SK-N-SH (cell line): ENCODE results near the gene OR56B4. TPM values are rescaled to one million over a fixed set of nuclear protein-coding genes. Genes with fewer than 3 reads are reported as not detected.

Experiments used
- CTCF ChIA-PET: fragments of 300-600, 350-600 bp; formaldehyde crosslinking; extraction: SDS; loops from one replicate; lab custom pipeline; 2021; lab: Yijun Ruan, JAX
- POLR2A ChIA-PET: fragments of 350-600 bp; sonication (Branson Sonifier 250); formaldehyde crosslinking; extraction: SDS; loops from one replicate; lab custom pipeline; 2020; ENCODE audit warnings: antibody characterized with exemption, inconsistent platforms; lab: Yijun Ruan, JAX
- DNase-seq: peaks from one replicate; pipeline ENCODE4 v3.0.0; 2012
- H2AFZ ChIP-seq: fragments of 200-600 bp; sonication (generic); 2 replicates; pipeline ENCODE4 v1.8.1; 2016; ENCODE audit warnings: antibody characterized with exemption, mild to moderate bottlenecking, low read depth
- H3F3A ChIP-seq: fragments of 200-600 bp; sonication (generic); replicated peaks from 2 replicates; pipeline ENCODE3; 2016; ENCODE audit warnings: antibody characterized with exemption, mild to moderate bottlenecking; ENCODE audit not compliant: insufficient read depth
- H3K27ac ChIP-seq, 2 experiments: fragments of 200-500 bp in 1 of 2; fragments of 200-600 bp in 1 of 2; sonication (Bioruptor generic) in 1 of 2; sonication (generic), shearing (Covaris generic) in 1 of 2; 2 replicates each; pipeline versions ENCODE4 v1.5.1 to v1.6.1; 2014 to 2016; ENCODE audit warnings: low read depth in 2 of 2, inconsistent platforms in 1 of 2, low read length in 1 of 2, mild to moderate bottlenecking in 1 of 2, mixed read lengths in 1 of 2
- H3K27me3 ChIP-seq: fragments of 200-600 bp; sonication (generic), shearing (Covaris generic); 2 replicates; pipeline ENCODE4 v1.6.1; 2016; ENCODE audit warnings: mixed run types; ENCODE audit not compliant: insufficient read depth
- H3K36me3 ChIP-seq, 2 experiments: fragments of 200-500 bp in 1 of 2; fragments of 200-600 bp in 1 of 2; sonication (Bioruptor generic) in 1 of 2; sonication (generic) in 1 of 2; replicated peaks in 1 of 2; 2 replicates each; pipeline versions ENCODE3 to v1.5.1; 2014 to 2016; ENCODE audit warnings: low read length in 1 of 2, mild to moderate bottlenecking in 1 of 2; ENCODE audit not compliant: insufficient read depth in 2 of 2, control insufficient read depth in 1 of 2
- H3K4me1 ChIP-seq, 2 experiments: fragments of 200-500 bp in 1 of 2; fragments of 200-600 bp in 1 of 2; sonication (Bioruptor generic) in 1 of 2; sonication (generic), shearing (Covaris generic) in 1 of 2; 2 replicates each; pipeline versions ENCODE4 v1.5.1 to v1.6.1; 2014 to 2016; ENCODE audit warnings: low read depth in 1 of 2, low read length in 1 of 2, mixed run types in 1 of 2; ENCODE audit not compliant: insufficient read depth in 2 of 2, control insufficient read depth in 1 of 2
- H3K4me2 ChIP-seq: fragments of 200-600 bp; sonication (generic), shearing (Covaris generic); 2 replicates; pipeline ENCODE4 v1.6.1; 2017; ENCODE audit warnings: mixed run types
- H3K4me3 ChIP-seq, 2 experiments: fragments of 200-500 bp in 1 of 2; fragments of 200-600 bp in 1 of 2; sonication (Bioruptor generic) in 1 of 2; sonication (generic), shearing (Covaris generic) in 1 of 2; 2 replicates each; pipeline versions ENCODE4 v1.5.1 to v1.8.1; 2014 to 2016; ENCODE audit warnings: low read depth in 2 of 2, inconsistent platforms in 1 of 2, low read length in 1 of 2, mild to moderate bottlenecking in 1 of 2, mixed read lengths in 1 of 2, moderate library complexity in 1 of 2
- H3K79me2 ChIP-seq: fragments of 200-600 bp; sonication (generic); 2 replicates; pipeline ENCODE4 v1.8.1; 2017; ENCODE audit warnings: mild to moderate bottlenecking; ENCODE audit not compliant: insufficient read depth
- H3K9ac ChIP-seq: fragments of 200-600 bp; sonication (generic); 2 replicates; pipeline ENCODE4 v1.6.1; 2017; ENCODE audit warnings: mixed run types
- H3K9me2 ChIP-seq: fragments of 200-600 bp; sonication (generic); 2 replicates; pipeline ENCODE4 v1.6.1; 2017; ENCODE audit warnings: mixed run types
- H3K9me3 ChIP-seq: fragments of 200-600 bp; sonication (generic); 2 replicates; pipeline ENCODE4 v1.6.1; 2017; ENCODE audit warnings: mixed run types, mild to moderate bottlenecking, moderate library complexity
- H4K20me1 ChIP-seq: fragments of 200-600 bp; sonication (generic); 2 replicates; pipeline ENCODE4 v1.6.1; 2017; ENCODE audit warnings: mild to moderate bottlenecking, mixed run types; ENCODE audit not compliant: insufficient read depth
- CHD2 ChIP-seq: fragments of 150-350 bp; IDR thresholded peaks from 2 replicates; pipeline ENCODE4 v1.6.1; 2018; ENCODE audit warnings: low read length; ENCODE audit not compliant: partially characterized antibody
- ELF1 ChIP-seq: IDR thresholded peaks from 2 replicates; pipeline ENCODE4 v1.4.0; 2012
- EP300 ChIP-seq, 2 experiments: IDR thresholded peaks; 2 replicates each; pipeline versions ENCODE4 v1.4.0 to v1.6.1; 2012; ENCODE audit warnings: borderline replicate concordance in 1 of 2, low read depth in 1 of 2, low read length in 1 of 2
- EZH2phosphoT487 ChIP-seq: fragments of 200-600 bp; sonication (generic); IDR thresholded peaks from 2 replicates; pipeline ENCODE4 v1.6.1; 2017; ENCODE audit warnings: low read depth, mixed run types, mild to moderate bottlenecking, antibody characterized with exemption, moderate library complexity, borderline replicate concordance
- FOSL2 ChIP-seq: IDR thresholded peaks from 2 replicates; pipeline ENCODE4 v1.4.0; 2012; ENCODE audit warnings: low read depth, mild to moderate bottlenecking, moderate library complexity, borderline replicate concordance
- FOXJ3 ChIP-seq: sonication (generic); formaldehyde crosslinking; IDR thresholded peaks from 2 replicates; pipeline ENCODE4 v1.5.1; 2020; ENCODE audit warnings: mild to moderate bottlenecking, missing genetic modification reagents
- FOXM1 ChIP-seq: IDR thresholded peaks from 2 replicates; pipeline ENCODE4 v1.4.0; 2012; ENCODE audit warnings: low read depth, mild to moderate bottlenecking
- GATA2 ChIP-seq: sonication (generic); formaldehyde crosslinking; IDR thresholded peaks from 2 replicates; pipeline ENCODE4 v1.5.0; 2020; ENCODE audit warnings: mild to moderate bottlenecking, missing genetic modification reagents
- IRF3 ChIP-seq: fragments of 150-350 bp; IDR thresholded peaks from 2 replicates; pipeline ENCODE4 v1.6.1; 2016; ENCODE audit warnings: mild to moderate bottlenecking, low read depth, low read length
- JUND ChIP-seq: IDR thresholded peaks from 2 replicates; pipeline ENCODE4 v1.4.0; 2012
- MEF2A ChIP-seq: IDR thresholded peaks from 2 replicates; pipeline ENCODE4 v1.4.0; 2012; ENCODE audit warnings: low read depth, borderline replicate concordance
- MXI1 ChIP-seq: IDR thresholded peaks from 2 replicates; pipeline ENCODE4 v1.6.1; 2012; ENCODE audit warnings: mild to moderate bottlenecking, low read depth, low read length, improper control_type of control experiment
- NFIC ChIP-seq: IDR thresholded peaks from 2 replicates; pipeline ENCODE4 v1.4.0; 2012; ENCODE audit warnings: borderline replicate concordance
- NRF1 ChIP-seq: IDR thresholded peaks from 2 replicates; pipeline ENCODE4 v1.6.1; 2012; ENCODE audit warnings: low read depth, mild to moderate bottlenecking, low read length
- PBX3 ChIP-seq: IDR thresholded peaks from 2 replicates; pipeline ENCODE4; 2012
- POLR2AphosphoS5 ChIP-seq: IDR thresholded peaks from 2 replicates; pipeline ENCODE4 v1.6.1; 2012; ENCODE audit warnings: low read depth, low read length
- RAD21 ChIP-seq: IDR thresholded peaks from 2 replicates; pipeline ENCODE4 v1.6.1; 2012; ENCODE audit warnings: mild to moderate bottlenecking, low read length
- SIN3A ChIP-seq: IDR thresholded peaks from 2 replicates; pipeline ENCODE4 v1.6.1; 2012; ENCODE audit warnings: low read depth, mild to moderate bottlenecking, low read length, moderate library complexity, borderline replicate concordance
- SMC3 ChIP-seq: IDR thresholded peaks from 2 replicates; pipeline ENCODE4 v1.6.1; 2012; ENCODE audit warnings: low read depth, low read length, improper control_type of control experiment
- TCF12 ChIP-seq: IDR thresholded peaks from 2 replicates; pipeline ENCODE4 v1.4.0; 2012
- YY1 ChIP-seq: IDR thresholded peaks from 2 replicates; pipeline ENCODE4 v1.4.0; 2012; ENCODE audit warnings: low read depth, mild to moderate bottlenecking
- ZBTB33 ChIP-seq: IDR thresholded peaks from 2 replicates; pipeline ENCODE4 v1.4.0; 2012; ENCODE audit warnings: low read depth, borderline replicate concordance
- WGBS: methylation state at CpG from one replicate; pipeline ENCODE4 v1.1.6; 2017; ENCODE audit warnings: low lambda C conversion rate; 5-methylcytosine and 5-hydroxymethylcytosine counted together
- polyA plus RNA-seq, 3 experiments: library from polyadenylated mRNA; depleted of rRNA; stranded (reverse); fragments of >200 nt; gene quantifications; 2 replicates each; pipeline ENCODE4 v1.2.3, GENCODE V29; 2012
- TF ChIP-seq, protein P1 (sequence below): fragments of 200-600 bp; sonication (generic); IDR thresholded peaks from 2 replicates; pipeline ENCODE4 v1.6.1; 2017; ENCODE audit warnings: antibody characterized with exemption, mild to moderate bottlenecking, moderate library complexity
- TF ChIP-seq, protein P2 (sequence below): IDR thresholded peaks from 2 replicates; pipeline ENCODE4 v1.4.0; 2012; ENCODE audit warnings: low read depth

The OR56B4 gene
- polyA plus RNA-seq, 1 of the 3 experiments (the other 2 are of a cell fraction): not detected

- Histone ChIP-seq H3K27me3 (no peaks in the 10 kb centered on the region), H3K4me2 (no peak overlapping the region), H3F3A (no peaks in the 10 kb centered on the region), H3K4me1 (no peaks in the 10 kb centered on the region), H3K9me2 (no peaks in the 10 kb centered on the region), H2AFZ (no peak overlapping the region), H3K79me2 (no peaks in the 10 kb centered on the region), H3K36me3 (no peaks in the 10 kb centered on the region), H3K27ac (no peak overlapping the region), H4K20me1 (no peaks in the 10 kb centered on the region), H3K4me3 (no peak overlapping the region), H3K9ac (no peak overlapping the region), H3K9me3 (no peaks in the 10 kb centered on the region)
- ChIA-PET POLR2A (no interaction called here), CTCF (no interaction called here)
- TF ChIP-seq SIN3A: no peak
- no peak for TF ChIP-seq POLR2AphosphoS5
- no peak for TF ChIP-seq YY1
- no peak for TF ChIP-seq GATA2 (CRISPR knock-in tag)
- no peak for TF ChIP-seq JUND
- no peak for TF ChIP-seq ZBTB33
- no peak for TF ChIP-seq MEF2A
- TF ChIP-seq NRF1: no peak
- no peak for TF ChIP-seq FOXJ3 (CRISPR knock-in tag)
- TF ChIP-seq RAD21: no peak
- TF ChIP-seq CHD2: no peak
- no peak for TF ChIP-seq FOXM1
- no peak for TF ChIP-seq FOSL2
- TF ChIP-seq IRF3: no peak
- 0% methylated on average over 2 of the region's 2 CpGs for WGBS
- DNase-seq: no peak
Measured at GRCh38 chr11:6111673-6112072, 4.2 kb downstream of the OR56B4 start.

DNA sequence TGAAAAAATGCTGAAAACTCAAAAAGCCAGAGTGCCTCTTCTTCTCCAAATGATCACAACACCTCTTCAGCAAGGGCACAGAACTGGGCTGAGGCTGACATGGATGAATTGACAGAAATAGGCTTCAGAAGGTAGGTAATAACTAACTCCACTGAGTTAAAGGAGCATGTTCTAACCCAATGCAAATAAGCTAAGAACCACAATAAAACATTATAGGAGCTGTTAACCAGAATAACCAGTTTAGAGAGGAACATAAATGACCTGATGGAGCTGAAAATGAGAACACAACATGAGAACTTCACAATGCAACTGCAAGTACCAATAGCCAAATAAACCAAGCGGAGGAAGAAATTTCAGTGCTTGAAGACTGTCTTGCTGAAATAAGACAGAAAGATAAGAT lies 9.2 kb downstream of the OR56B4 start:
- ChIA-PET CTCF (interaction anchor here (1.2 kb wide), 1 partner anchor 18 kb away, joined by 3 read pairs; no protein-coding TSS in a partner anchor), POLR2A (no interaction called here)
- no peaks in the 10 kb centered on the region for H3K9me2 ChIP-seq
- no peaks in the 10 kb centered on the region for H3K27me3 ChIP-seq
- no peaks in the 10 kb centered on the region for H3K4me1 ChIP-seq
- no peaks in the 10 kb centered on the region for H3K9me3 ChIP-seq
- no peaks in the 10 kb centered on the region for H3K36me3 ChIP-seq
- WGBS: 33% methylated on average over 1 of the region's 1 CpG
- H3K9ac ChIP-seq: no peak overlapping the region
- no peaks in the 10 kb centered on the region for H3F3A ChIP-seq
- H2AFZ ChIP-seq: no peak overlapping the region
- H3K4me3 ChIP-seq: no peak overlapping the region
- no peaks in the 10 kb centered on the region for H3K79me2 ChIP-seq
- no peak overlapping the region for H3K27ac ChIP-seq
- DNase-seq: no peak
- no peaks in the 10 kb centered on the region for H4K20me1 ChIP-seq
- H3K4me2 ChIP-seq: no peak overlapping the region
- TF ChIP-seq SMC3 (no peak), YY1 (no peak), RAD21 (no peak), FOXJ3 (CRISPR knock-in tag) (no peak), MXI1 (no peak), NFIC (no peak), PBX3 (no peak), EP300 (IDR thresholded peaks at IDR 0.05; ENCODE audit: borderline replicate concordance in 1 of 2, low read depth in 1 of 2, low read length in 1 of 2) (no peak), ELF1 (no peak), MEF2A (no peak), CHD2 (no peak), FOSL2 (no peak), EZH2phosphoT487 (no peak), SIN3A (no peak), TCF12 (no peak)
- TF ChIP-seq, protein P1, sequence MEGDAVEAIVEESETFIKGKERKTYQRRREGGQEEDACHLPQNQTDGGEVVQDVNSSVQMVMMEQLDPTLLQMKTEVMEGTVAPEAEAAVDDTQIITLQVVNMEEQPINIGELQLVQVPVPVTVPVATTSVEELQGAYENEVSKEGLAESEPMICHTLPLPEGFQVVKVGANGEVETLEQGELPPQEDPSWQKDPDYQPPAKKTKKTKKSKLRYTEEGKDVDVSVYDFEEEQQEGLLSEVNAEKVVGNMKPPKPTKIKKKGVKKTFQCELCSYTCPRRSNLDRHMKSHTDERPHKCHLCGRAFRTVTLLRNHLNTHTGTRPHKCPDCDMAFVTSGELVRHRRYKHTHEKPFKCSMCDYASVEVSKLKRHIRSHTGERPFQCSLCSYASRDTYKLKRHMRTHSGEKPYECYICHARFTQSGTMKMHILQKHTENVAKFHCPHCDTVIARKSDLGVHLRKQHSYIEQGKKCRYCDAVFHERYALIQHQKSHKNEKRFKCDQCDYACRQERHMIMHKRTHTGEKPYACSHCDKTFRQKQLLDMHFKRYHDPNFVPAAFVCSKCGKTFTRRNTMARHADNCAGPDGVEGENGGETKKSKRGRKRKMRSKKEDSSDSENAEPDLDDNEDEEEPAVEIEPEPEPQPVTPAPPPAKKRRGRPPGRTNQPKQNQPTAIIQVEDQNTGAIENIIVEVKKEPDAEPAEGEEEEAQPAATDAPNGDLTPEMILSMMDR: no peak
- TF ChIP-seq, protein P2, sequence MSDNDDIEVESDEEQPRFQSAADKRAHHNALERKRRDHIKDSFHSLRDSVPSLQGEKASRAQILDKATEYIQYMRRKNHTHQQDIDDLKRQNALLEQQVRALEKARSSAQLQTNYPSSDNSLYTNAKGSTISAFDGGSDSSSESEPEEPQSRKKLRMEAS: no peak
